GM18867 (cell line): Measurements from ENCODE around the gene RNF175.

Experiments used
- ATAC-seq: cut with Tn5 transposase; IDR thresholded peaks from one replicate; pipeline ENCODE4 v1.9.1; 2021; ENCODE audit warnings: mild to moderate bottlenecking, moderate library complexity; ENCODE audit not compliant: unreplicated experiment

The RNF175 gene

DNA sequence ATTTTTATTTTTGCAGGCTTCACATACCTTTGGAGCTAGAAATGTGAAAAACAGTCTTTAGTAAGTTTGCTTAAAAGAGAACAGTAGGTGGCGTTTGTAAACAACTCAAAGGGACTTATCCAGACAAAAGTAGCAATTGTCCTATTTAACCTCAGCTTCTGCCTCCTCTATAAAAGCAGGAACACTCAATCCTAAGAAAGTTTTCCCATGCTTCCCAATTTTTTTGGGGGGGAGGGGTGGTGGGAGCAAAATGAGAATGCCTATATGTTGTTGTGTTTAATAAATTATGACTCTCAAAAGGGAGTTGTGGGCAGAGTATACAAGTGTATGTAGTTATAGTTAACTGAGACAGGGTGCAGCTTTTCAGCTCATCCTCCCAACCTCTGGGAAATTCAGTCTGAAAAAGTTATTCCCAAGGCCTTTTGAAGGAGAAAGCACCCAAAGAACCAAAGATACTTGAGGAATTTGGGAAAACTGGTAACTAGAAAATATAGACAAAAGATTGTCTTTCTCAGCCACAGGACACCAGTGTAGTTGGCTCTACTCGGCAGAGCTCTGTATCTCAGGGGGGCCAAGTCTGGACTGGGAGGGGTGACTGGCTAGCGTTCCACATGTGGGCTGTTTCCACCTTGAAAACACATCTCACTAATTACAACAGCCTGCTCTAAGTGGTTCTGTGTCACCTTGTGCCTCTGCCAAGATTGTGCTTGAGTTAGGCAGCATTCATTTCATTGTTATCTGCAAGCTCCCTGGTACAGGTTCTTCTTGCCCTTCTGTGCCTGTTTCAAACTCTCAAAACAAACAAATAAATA is 26.3 kb upstream of the RNF175 start:
- no peak for ATAC-seq

GRCh38 chr4:153784166-153784699 is 24.4 kb upstream of the RNF175 start:
- no peak for ATAC-seq

- no peak for ATAC-seq
Measured at GRCh38 chr4:153782581-153782980, 22.8 kb upstream of the RNF175 start.

GRCh38 chr4:153781717-153782416 is 22.0 kb upstream of the RNF175 start:
- no peak for ATAC-seq

DNA sequence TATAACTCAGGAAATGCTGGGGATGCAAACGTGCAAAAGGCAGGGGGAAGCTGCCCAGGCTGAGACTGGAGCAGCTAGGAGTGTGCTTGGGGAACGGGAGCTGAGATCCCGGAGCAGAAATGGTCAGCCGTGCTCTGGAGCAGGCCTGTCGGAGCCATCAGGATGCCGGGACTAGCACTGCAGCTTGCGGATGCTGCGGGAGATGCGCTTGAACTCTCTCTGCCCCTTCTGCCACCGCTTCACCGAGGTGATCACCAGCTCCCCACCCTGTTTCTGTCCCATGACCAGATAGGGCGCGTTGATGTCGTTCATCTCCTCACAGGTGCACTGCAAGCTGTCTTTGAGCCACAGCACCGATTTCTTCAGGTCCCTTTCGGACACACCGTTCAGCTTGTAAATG is 21.5 kb upstream of the RNF175 start:
- peak; percentile 11 for ATAC-seq

GRCh38 chr4:153780876-153781275 is 21.1 kb upstream of the RNF175 start:
- ATAC-seq: peak; percentile 93

DNA sequence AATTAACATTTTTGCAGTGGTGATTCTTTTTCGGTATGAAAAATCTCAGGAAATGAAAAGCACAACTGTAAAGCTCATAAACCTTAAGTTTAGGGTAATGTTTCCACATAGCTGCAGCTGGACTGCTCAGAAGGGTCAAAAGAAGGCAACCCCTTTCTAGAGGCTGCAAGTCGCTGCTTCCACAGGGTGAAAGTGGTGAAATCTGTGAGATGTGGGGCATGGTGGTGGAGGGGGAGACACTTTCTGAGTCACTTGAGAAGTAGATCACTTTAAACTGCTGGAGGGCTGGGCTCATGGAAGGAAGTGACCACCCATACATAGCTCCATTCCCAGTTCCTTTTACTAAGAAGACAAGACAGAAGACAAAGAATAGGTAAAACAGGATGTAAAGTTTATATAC is 20.4 kb upstream of the RNF175 start:
- no peak for ATAC-seq

- ATAC-seq: no peak
Measured at GRCh38 chr4:153778383-153778782, 18.6 kb upstream of the RNF175 start.

- ATAC-seq: no peak
Measured at GRCh38 chr4:153777421-153777820, 17.6 kb upstream of the RNF175 start.

GRCh38 chr4:153776601-153777000 is 16.8 kb upstream of the RNF175 start:
- no peak for ATAC-seq

- no peak for ATAC-seq
Measured at GRCh38 chr4:153773236-153773690, 13.4 kb upstream of the RNF175 start.

GRCh38 chr4:153771046-153771445 is 11.2 kb upstream of the RNF175 start:
- no peak for ATAC-seq

- no peak for ATAC-seq
Measured at GRCh38 chr4:153766758-153767157, 6.9 kb upstream of the RNF175 start.

GRCh38 chr4:153765894-153766293 is 6.1 kb upstream of the RNF175 start:
- ATAC-seq: no peak

DNA sequence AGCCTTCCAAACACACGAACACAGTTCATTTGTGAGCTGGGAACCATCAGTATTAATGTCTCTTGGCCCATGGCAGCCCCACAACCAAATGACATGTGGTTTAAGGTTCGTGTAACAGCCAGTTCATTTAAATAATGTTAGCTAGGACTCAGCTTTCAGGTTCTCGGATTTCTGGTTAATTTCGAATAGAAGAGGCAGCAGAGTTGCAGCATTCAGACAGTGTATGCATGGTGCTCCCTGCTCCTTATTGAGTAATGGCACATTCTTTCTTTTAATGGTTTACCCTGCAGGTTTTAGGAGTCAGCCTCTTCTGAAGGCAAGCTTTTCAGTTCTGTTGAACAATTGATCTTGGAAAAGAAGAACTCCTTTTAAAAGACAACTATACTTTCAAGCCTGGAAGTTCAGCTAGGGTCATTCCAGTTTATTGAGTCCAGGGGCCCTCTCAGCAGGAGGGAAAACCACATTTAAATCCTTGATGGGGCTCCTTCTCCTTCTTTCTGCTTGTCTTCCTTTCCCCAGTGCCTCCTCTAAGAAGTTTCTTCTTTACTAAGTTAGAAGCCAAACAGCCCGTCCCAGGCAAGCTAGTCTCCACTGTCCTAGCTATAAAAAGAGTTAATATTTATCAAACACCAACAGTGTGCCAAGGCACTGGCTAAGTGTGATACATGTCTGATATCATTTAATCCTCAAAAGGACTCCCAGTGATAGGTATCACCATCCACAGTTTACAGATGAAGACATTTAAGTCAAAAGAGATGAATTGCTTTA is 5.0 kb upstream of the RNF175 start:
- ATAC-seq: no peak

DNA sequence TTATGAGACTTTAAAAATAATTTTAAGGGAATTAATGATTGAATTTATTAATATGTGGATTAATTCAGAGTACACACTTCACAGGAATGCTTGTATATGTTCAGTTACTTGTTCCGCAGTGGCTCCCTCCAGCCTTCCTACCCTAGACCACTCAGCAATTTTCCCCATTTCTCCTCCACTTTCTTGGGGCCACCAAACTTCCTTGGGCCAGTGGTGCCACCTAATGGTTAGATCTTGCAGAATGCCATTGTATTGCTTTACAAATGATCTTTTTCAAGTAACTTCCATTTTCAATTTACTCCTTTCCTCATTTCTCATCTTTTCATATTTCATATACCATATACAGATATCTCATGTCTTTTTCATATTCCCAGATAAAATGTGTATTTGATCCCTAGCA is 3.6 kb upstream of the RNF175 start:
- no peak for ATAC-seq

GRCh38 chr4:153758688-153759406 is 977 bp downstream of the RNF175 start:
- ATAC-seq: no peak

DNA sequence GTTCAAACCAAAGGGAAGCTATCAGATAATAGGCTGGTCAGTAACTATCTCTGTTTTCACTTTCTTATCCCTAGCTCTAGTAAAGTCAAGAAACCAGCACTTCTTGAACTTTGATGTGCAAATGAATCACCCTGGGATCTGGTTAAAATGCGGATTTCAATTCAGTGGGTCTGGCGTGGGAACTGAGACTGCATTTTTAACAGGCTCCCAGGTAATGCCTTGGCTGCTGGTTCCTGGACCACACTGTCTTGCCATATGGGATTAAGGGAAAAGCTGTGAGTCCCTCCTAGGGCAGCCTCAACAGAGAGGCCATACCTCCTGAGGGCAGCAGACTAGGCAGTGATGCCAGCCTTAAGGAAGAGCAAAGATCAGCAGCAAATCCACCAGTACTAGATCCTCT is 1.7 kb downstream of the RNF175 start:
- ATAC-seq: no peak

GRCh38 chr4:153757407-153757806 is 2.4 kb downstream of the RNF175 start:
- no peak for ATAC-seq

DNA sequence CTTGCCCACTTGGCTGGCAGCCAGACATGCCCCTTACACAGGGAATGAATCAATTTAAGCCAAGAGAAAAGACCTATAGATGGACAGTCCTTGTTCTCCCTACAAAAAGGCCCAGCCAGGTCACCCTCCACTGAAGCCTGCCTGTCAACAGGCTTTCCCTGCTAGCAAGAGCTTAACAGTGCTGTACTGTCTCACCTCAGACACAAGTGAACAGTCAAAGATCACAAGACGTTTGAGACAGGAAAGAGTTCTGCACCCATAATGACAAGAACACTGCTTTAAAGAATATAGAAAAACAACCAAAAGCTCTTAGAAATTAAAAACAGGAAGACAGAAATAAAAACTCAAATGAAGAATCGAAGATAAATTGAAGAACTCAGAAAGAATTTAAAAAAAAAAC is 4.6 kb downstream of the RNF175 start:
- no peak for ATAC-seq
